GM19023 (cell line): Measurements from ENCODE around the gene PRICKLE1.

ENCODE experiments used
- ATAC-seq: cut with Tn5 transposase; IDR thresholded peaks from one replicate; pipeline ENCODE4 v1.9.1; 2021; ENCODE audit warnings: mild to moderate bottlenecking, moderate library complexity; ENCODE audit not compliant: unreplicated experiment

The PRICKLE1 gene

GRCh38 chr12:42588524-42589464 lies 752 bp downstream of the PRICKLE1 start:
- peak; percentile 28 for ATAC-seq

DNA sequence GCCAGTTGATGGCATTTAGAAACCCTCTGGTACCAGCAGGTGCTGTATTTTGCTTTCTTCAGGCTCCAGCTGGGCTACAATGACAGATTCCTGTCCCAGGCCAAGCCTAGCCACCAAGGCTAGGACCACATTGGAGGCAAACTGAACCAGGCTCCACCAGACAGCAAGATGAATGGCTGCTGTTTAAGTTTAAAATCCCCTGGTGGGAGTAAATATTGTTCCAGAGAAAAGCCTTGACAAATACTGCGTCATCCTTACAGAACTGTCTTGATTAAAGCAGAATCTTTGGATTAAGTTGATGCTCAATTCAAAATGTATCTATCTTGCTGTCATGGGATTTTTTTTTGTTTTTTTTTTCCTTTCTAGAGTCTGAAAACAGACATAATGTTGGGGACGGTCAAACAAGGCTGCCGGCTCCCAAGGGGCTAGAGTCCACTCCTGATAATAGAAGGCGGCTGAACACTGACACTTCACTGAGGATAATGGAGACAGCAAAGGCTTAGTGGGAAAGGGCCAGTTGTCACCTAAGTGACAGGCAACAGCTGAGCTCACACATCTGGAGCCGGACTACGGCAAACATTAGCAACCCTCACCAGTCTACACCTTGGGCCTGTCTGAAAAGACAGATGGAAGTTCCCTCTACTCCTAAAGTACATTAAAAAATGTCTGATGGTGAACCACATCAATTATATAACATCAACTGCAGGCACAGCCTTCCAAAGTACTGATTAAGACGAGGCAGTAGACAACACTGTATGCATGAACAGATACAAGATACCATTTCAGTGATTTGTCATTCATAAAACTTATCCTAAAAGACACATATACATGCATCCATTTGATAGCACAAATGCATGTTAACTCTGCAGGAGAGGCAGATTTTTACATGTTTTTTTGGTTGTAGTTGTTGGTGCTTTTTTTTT lies 1.7 kb downstream of the PRICKLE1 start:
- ATAC-seq, result no peak

- ATAC-seq, result no peak
These were observed 3.3 kb downstream of the PRICKLE1 start for GRCh38 chr12:42586268-42586667.

DNA sequence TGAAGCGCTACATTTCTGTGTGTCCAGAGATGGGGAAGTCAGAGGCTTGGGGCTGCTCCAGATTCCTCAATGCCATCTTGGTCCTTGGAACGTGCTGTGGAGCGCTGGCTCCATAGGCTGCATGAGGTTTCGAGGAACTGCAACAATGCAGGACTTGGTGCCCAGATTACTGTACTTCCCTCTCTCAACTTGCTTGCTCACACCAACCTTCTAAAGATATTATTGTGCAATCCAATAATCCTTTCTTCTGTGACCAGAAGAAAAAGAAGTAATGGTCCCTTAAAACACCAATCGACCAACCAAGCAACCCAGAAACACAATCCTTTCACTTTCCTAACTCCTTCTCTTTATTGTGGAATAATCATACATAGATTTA lies 3.7 kb downstream of the PRICKLE1 start:
- no peak for ATAC-seq

DNA sequence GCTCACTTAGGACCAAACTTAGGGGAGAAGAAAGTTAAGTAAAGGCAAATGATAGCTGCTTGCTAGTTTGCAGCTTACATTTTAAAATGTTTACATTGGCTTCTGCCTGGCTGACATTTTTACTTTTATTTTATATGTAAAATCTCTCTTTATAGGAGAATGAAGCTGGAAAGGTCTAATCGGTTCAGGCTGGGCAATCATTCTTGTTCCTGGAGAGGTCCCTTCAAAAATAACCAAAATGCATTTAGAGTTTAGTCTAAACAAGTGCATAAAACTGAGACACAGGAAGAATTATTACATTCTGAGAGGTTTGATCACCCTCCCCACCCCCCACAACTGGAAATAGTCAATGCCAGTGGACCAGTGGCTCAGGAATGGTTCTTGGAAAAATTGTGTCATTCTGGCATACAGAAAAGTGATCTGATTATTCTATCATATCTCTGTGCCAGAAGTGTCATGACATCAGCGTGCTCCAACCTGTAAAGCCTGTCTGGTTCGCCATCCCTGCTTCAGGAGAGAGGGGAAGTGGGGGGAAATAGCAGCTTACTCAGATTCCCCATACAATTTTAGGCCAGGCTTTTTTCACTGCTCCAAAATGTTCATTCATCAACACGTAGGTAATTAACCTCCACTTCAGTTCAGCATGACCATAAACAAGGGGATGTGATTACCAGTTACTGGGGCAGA lies 4.2 kb downstream of the PRICKLE1 start:
- ATAC-seq, result no peak

DNA sequence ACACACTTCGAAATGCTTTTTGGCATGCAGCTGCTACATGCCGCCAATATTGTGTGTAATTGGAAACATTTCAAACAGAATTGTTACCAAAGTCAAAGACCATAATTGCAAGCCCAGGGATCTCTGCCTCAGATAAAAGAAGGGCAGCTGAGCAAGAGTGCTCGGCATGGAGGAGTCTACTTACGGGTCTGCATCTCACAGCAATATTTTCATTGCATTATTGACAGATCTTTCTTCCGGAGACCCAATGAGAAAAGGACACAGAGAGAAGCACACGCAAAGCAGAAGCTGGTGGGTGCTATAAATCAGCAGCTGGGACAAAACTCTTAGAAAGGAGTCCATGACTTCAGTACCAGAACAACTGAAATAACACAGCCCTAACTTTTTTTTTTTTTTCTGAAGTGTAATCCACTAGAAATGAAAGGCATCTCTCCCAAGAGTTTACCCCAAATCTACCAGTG lies 4.9 kb downstream of the PRICKLE1 start:
- ATAC-seq, result no peak

- no peak for ATAC-seq
These were observed 6.5 kb downstream of the PRICKLE1 start for GRCh38 chr12:42583016-42583415.

DNA sequence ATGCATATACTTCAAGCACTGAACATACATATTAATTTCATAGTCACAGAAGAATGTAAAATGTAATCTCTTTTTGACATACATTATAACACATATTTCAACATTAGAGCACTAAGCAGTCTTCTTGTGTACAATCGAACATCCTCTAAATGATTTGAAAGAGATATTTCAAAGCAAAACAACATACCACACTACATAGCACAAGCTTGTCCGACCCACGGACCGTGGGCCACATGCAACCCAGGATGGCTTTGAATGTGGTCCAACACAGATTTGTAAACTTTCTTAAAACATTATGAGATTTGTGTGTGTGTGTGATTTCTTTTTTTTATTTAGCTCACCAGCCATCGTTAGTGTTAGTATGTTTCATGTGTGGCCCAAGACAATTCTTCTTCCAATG lies 7.0 kb downstream of the PRICKLE1 start:
- no peak for ATAC-seq

DNA sequence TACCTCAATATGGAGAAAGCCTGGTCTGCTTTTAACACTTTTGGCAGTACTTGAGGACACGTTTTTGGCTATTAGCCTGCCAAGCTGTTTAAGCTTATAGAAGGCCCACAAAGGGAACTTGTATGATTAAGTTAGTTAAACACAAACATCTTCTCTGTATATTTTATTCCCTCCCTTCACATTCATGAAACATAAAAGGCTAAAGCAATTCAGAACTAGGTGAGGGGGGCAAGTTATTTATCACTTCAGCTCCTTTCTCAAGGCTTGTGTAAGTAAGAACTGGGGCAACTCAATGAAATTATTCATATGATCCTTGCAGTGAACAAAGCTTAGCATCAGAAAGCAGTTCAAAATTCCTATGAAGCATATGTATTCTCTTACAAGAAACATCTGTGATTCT lies 7.5 kb downstream of the PRICKLE1 start:
- ATAC-seq, result no peak

DNA sequence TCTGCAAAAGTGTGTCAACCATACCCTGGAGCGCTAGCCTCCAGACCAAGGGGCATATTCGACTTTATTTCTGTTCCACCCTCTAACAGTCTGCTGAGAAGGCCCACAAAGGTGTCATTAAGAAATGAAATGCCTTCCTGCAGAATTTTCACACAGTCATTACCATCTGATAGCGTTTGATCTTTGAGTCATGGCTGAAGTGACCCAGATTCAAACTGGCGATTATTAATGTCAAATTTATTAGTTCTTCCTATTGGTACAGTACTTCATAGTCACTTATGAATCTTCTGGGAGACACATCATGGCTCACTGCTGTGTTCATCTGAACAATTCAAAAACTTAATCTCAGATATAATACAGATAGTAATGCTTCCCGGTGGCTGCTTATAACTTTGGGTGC lies 13.2 kb downstream of the PRICKLE1 start:
- ATAC-seq, result no peak

- no peak for ATAC-seq
These were observed 13.8 kb downstream of the PRICKLE1 start for GRCh38 chr12:42575717-42576116.

DNA sequence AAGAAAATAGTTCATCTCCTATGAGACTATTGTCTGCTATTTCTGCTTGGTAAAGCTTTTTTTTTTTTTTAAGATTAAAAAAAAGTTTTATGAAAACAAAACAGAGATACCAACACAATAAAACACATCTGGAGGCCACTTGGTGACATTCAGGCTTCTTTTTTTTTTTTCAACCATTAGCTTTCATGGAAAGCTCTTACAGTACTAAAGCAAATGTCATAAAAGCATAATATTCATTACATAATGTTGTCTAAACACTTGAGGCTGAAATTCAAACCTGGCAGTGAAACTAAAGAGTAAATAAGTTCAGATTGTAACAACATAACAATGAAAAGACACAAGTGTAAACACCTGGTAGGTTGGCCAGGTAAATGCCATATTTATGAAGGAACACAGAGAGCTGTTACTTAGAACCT lies 14.7 kb downstream of the PRICKLE1 start:
- ATAC-seq, result no peak

- ATAC-seq, result no peak
These were observed 18.1 kb downstream of the PRICKLE1 start for GRCh38 chr12:42571327-42572009.

DNA sequence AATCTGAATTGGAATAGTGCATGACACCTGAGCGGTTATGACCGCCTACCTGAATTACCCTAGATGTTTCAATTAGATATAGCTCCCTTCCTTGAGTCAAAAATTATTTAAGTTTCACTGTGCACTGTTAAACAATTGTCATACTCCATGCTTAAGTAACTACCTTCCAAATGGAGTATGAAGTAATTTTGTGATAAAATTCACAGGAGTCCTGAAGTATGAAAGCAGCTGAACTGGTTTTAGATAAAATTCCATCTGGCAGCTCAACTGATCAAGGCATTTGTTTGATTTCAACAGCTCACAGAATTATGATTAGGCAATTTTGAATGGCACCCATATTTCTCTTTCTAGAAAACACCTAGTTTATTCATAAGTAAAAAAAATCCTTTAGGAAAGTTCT lies 19.5 kb downstream of the PRICKLE1 start:
- ATAC-seq, result no peak

- peak; percentile 53 for ATAC-seq
These were observed 20.3 kb downstream of the PRICKLE1 start for GRCh38 chr12:42568952-42569915.

DNA sequence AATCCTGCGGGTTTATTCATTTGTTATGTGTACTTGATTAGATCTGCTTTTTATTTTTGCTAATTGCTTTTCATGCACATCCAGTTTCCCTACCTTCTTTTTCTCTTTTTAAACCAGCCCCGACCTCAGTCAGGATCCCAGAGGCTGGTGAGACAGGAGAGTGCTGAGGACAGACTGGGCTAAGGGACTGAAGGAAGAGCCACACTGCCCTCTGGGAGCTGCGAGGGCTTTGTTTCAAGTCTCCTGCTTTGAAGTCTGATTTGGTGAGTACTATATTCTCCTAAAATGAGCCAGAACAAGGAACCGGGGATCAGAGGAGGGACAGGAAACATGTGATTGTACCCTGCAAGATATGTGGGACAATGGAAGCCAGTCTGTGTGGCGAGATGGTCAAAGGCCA lies 23.9 kb downstream of the PRICKLE1 start:
- ATAC-seq, result no peak

DNA sequence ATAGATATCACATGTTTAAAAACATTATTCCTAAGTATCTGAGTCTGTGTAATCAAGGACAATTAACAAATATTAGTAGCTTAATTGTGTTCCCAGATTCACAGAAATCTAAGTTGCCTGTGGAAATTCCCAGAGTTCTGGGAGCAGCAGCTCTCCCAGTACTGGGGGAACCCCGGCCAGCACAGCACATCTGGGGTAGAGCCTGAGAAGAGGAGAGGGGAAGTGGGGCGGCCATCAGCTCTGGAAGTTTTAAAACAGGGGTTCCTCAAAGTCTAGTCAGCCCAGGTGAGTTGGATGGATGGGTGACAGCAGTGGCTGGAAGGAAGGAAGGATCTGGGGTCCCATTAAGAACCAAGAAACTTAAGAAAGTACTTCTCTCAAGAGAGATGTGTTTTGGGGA lies 24.6 kb downstream of the PRICKLE1 start:
- ATAC-seq, result no peak

DNA sequence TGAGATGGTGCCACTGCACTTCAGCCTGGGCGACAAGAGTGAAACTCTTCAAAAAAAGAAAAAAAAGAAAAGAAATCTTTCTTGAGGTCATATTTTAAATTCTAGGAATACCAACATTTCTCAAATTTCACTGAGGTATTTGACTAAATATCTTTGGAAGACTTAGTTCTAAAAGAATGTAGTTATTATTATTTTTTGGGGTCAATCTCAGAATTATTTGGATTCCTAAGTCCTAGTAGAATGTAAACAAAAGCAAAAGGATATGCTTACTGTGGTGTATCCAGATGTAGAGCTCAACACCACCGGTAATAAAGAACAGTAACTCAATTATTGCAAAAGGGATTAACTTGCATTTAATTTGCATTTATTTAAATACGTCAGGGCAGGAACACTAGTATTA lies 25.0 kb downstream of the PRICKLE1 start:
- no peak for ATAC-seq

DNA sequence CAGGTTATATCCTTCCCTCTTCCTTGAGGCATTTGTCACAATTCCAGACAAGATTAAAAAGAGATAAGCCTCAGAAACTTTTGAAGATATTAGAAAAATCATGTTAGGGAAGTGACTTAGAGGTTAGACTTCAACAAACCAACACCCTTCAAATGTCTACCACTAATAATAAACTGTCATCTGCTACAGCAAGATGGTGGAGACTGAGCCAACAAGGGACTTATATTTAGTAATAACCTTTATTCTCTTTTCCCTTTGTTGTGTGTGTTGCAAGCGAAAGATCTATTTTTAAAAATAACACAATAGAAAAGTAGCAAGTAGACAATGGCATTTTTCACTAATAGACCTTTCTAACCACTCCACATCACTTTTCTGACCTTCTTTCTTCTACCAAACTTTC lies 28.6 kb downstream of the PRICKLE1 start:
- no peak for ATAC-seq
